Fibroblast of lung (primary cell): Measurements from ENCODE around the gene NTN4.

ENCODE experiments used
- EZH2 ChIP-seq: IDR thresholded peaks from 2 replicates; pipeline ENCODE4 v1.5.1; 2012; ENCODE audit warnings: low read length, control low read depth, mild to moderate bottlenecking; ENCODE audit errors: missing control alignments
- TF ChIP-seq, protein P1 (sequence below), 2 donors: IDR thresholded peaks in 1 of 2; conservative IDR thresholded peaks in 1 of 2; 1 replicate in 1 of 2; 2 replicates in 1 of 2; pipeline ENCODE4 v1.5.1; 2011 to 2012; ENCODE audit warnings: low read length in 2 of 2, control low read depth in 1 of 2, inconsistent platforms in 1 of 2, low read depth in 1 of 2, mild to moderate bottlenecking in 1 of 2

DNA sequence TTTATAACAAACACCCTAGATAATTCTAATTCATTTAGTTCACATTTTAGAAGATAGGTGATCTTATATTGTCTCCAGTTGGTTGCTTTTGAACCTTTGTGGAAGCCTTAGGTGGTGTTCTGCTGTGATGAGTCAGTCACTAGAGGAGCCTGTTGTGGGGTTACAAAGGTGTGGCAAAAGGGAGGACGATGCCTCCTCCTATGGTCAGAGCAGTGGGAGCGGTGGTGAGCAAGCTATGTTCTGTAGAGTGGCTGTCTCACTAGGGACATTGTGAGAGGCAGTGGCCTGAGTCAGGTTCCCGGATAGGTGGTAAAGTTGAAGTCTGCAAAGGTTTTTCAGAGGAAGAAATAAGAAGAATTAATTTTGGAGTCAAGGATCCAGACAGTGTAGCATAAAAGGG is 167.7 kb downstream of the NTN4 start:
- TF ChIP-seq, protein P1, sequence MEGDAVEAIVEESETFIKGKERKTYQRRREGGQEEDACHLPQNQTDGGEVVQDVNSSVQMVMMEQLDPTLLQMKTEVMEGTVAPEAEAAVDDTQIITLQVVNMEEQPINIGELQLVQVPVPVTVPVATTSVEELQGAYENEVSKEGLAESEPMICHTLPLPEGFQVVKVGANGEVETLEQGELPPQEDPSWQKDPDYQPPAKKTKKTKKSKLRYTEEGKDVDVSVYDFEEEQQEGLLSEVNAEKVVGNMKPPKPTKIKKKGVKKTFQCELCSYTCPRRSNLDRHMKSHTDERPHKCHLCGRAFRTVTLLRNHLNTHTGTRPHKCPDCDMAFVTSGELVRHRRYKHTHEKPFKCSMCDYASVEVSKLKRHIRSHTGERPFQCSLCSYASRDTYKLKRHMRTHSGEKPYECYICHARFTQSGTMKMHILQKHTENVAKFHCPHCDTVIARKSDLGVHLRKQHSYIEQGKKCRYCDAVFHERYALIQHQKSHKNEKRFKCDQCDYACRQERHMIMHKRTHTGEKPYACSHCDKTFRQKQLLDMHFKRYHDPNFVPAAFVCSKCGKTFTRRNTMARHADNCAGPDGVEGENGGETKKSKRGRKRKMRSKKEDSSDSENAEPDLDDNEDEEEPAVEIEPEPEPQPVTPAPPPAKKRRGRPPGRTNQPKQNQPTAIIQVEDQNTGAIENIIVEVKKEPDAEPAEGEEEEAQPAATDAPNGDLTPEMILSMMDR (conservative IDR thresholded peaks at IDR 0.05 in 1 of 2, IDR thresholded peaks at IDR 0.05 in 1 of 2; ENCODE audit: low read depth in 1 of 2, low read length in 2 of 2): no peak
- no peak for TF ChIP-seq EZH2
